ENCODE data around the gene ELK4.

- TF ChIP-seq POLR2AphosphoS5 (IDR thresholded peaks at IDR 0.05; ENCODE audit: low read depth, low read length), result no peak
- TF ChIP-seq, protein P1, sequence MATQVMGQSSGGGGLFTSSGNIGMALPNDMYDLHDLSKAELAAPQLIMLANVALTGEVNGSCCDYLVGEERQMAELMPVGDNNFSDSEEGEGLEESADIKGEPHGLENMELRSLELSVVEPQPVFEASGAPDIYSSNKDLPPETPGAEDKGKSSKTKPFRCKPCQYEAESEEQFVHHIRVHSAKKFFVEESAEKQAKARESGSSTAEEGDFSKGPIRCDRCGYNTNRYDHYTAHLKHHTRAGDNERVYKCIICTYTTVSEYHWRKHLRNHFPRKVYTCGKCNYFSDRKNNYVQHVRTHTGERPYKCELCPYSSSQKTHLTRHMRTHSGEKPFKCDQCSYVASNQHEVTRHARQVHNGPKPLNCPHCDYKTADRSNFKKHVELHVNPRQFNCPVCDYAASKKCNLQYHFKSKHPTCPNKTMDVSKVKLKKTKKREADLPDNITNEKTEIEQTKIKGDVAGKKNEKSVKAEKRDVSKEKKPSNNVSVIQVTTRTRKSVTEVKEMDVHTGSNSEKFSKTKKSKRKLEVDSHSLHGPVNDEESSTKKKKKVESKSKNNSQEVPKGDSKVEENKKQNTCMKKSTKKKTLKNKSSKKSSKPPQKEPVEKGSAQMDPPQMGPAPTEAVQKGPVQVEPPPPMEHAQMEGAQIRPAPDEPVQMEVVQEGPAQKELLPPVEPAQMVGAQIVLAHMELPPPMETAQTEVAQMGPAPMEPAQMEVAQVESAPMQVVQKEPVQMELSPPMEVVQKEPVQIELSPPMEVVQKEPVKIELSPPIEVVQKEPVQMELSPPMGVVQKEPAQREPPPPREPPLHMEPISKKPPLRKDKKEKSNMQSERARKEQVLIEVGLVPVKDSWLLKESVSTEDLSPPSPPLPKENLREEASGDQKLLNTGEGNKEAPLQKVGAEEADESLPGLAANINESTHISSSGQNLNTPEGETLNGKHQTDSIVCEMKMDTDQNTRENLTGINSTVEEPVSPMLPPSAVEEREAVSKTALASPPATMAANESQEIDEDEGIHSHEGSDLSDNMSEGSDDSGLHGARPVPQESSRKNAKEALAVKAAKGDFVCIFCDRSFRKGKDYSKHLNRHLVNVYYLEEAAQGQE (IDR thresholded peaks at IDR 0.05; ENCODE audit: insufficient read depth in 1 of 2, low read depth in 2 of 2, low read length in 2 of 2), result no peak
- TF ChIP-seq SIN3A (IDR thresholded peaks at IDR 0.05; ENCODE audit: borderline replicate concordance, insufficient read depth, low read length), result no peak
These were observed 49.1 kb downstream of the ELK4 start for GRCh38 chr1:205582471-205583291.
